ENCODE measurements around the gene UNC93B1. TPM values are rescaled to one million over a fixed set of nuclear protein-coding genes. Genes with fewer than 3 reads are reported as not detected.

UNC93B1 gene
- total RNA-seq, 1 donor from 2014 or later = 0.86 TPM

GRCh38 chr11:68007498-68008380 lies 3.8 kb upstream of the UNC93B1 start:
- no peak for DNase-seq

GRCh38 chr11:68006606-68007166 lies 2.8 kb upstream of the UNC93B1 start:
- peaks cover 3% of the 10 kb centered on the region for H3K9me3 Mint-ChIP-seq (ENCODE audit: unreplicated experiment)
- TF ChIP-seq CTCF (IDR thresholded peaks at IDR 0.05; ENCODE audit: partially characterized antibody, unreplicated experiment) = no peak
- H3K4me3 Mint-ChIP-seq (ENCODE audit: unreplicated experiment) = no peak overlapping the region
- no peak for DNase-seq
- H3K27ac Mint-ChIP-seq (ENCODE audit: unreplicated experiment) = no peak overlapping the region
- no peaks in the 10 kb centered on the region for H3K36me3 Mint-ChIP-seq (ENCODE audit: unreplicated experiment)
- peaks cover 16% of the 10 kb centered on the region for H3K27me3 Mint-ChIP-seq (ENCODE audit: unreplicated experiment)
- H3K4me1 Mint-ChIP-seq (ENCODE audit: low read depth, unreplicated experiment) = peaks cover 9% of the 10 kb centered on the region

More at GRCh38 chr11:68007498-68008380, 3.8 kb upstream of the UNC93B1 start:
- peaks cover 6% of the 10 kb centered on the region for H3K4me1 Mint-ChIP-seq (ENCODE audit: low read depth, unreplicated experiment)
- H3K9me3 Mint-ChIP-seq (ENCODE audit: unreplicated experiment) = peaks cover 2% of the 10 kb centered on the region
- no peak overlapping the region for H3K4me3 Mint-ChIP-seq (ENCODE audit: unreplicated experiment)
- no peaks in the 10 kb centered on the region for H3K36me3 Mint-ChIP-seq (ENCODE audit: unreplicated experiment)
- no peak for TF ChIP-seq CTCF (IDR thresholded peaks at IDR 0.05; ENCODE audit: partially characterized antibody, unreplicated experiment)
- H3K27ac Mint-ChIP-seq (ENCODE audit: unreplicated experiment) = no peak overlapping the region
- peaks cover 12% of the 10 kb centered on the region for H3K27me3 Mint-ChIP-seq (ENCODE audit: unreplicated experiment)

- Mint-ChIP-seq H3K4me1 (ENCODE audit: low read depth, unreplicated experiment) (peaks cover 7% of the 10 kb centered on the region), H3K9me3 (ENCODE audit: unreplicated experiment) (peaks cover 2% of the 10 kb centered on the region), H3K27ac (ENCODE audit: unreplicated experiment) (no peak overlapping the region), H3K36me3 (ENCODE audit: unreplicated experiment) (no peaks in the 10 kb centered on the region), H3K27me3 (ENCODE audit: unreplicated experiment) (peaks cover 16% of the 10 kb centered on the region), H3K4me3 (ENCODE audit: unreplicated experiment) (peak overlapping the region; percentile 74)
- no peak for TF ChIP-seq CTCF (IDR thresholded peaks at IDR 0.05; ENCODE audit: partially characterized antibody, unreplicated experiment)
- DNase-seq = no peak
Observed at GRCh38 chr11:68004551-68005335, 846 bp upstream of the UNC93B1 start.

GRCh38 chr11:68002938-68003845 lies 705 bp downstream of the UNC93B1 start:
- TF ChIP-seq CTCF (IDR thresholded peaks at IDR 0.05; ENCODE audit: partially characterized antibody, unreplicated experiment) = no peak
- Mint-ChIP-seq H3K4me1 (ENCODE audit: low read depth, unreplicated experiment) (peaks cover 3% of the 10 kb centered on the region), H3K27ac (ENCODE audit: unreplicated experiment) (no peak overlapping the region)

More at GRCh38 chr11:68002938-68003845, 705 bp downstream of the UNC93B1 start:
- Mint-ChIP-seq H3K36me3 (ENCODE audit: unreplicated experiment) (no peaks in the 10 kb centered on the region), H3K27me3 (ENCODE audit: unreplicated experiment) (peaks cover 14% of the 10 kb centered on the region), H3K9me3 (ENCODE audit: unreplicated experiment) (peaks cover 4% of the 10 kb centered on the region), H3K4me3 (ENCODE audit: unreplicated experiment) (peak overlapping the region; percentile 84)
- peak; percentile 45 for DNase-seq

All from glutamatergic neuron (in vitro differentiated cells).